ENCODE measurements around the gene OR5H6.
"Not testable (repeated sequence)": the region's sequence is repeated elsewhere in the genome, so short reads cannot be mapped to it uniquely, and the experiment has no call there.

- TF ChIP-seq, protein P1, sequence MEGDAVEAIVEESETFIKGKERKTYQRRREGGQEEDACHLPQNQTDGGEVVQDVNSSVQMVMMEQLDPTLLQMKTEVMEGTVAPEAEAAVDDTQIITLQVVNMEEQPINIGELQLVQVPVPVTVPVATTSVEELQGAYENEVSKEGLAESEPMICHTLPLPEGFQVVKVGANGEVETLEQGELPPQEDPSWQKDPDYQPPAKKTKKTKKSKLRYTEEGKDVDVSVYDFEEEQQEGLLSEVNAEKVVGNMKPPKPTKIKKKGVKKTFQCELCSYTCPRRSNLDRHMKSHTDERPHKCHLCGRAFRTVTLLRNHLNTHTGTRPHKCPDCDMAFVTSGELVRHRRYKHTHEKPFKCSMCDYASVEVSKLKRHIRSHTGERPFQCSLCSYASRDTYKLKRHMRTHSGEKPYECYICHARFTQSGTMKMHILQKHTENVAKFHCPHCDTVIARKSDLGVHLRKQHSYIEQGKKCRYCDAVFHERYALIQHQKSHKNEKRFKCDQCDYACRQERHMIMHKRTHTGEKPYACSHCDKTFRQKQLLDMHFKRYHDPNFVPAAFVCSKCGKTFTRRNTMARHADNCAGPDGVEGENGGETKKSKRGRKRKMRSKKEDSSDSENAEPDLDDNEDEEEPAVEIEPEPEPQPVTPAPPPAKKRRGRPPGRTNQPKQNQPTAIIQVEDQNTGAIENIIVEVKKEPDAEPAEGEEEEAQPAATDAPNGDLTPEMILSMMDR (optimal IDR thresholded peaks at IDR 0.05 in 1 of 3, IDR thresholded peaks at IDR 0.05 in 1 of 3, conservative IDR thresholded peaks at IDR 0.05 in 1 of 3; ENCODE audit: extremely low read depth in 1 of 3, insufficient read depth in 2 of 3, low read length in 3 of 3): not testable (repeated sequence)
- TF ChIP-seq EZH2 (IDR thresholded peaks at IDR 0.05; ENCODE audit: low read length): not testable (repeated sequence)
Observed at GRCh38 chr3:98256026-98256425, 8.0 kb upstream of the OR5H6 start.
